Measurements from ENCODE around the gene MDFIC2. TPM values are rescaled to one million over a fixed set of nuclear protein-coding genes. Genes with fewer than 3 reads are reported as not detected.

The MDFIC2 gene
- polyA plus RNA-seq, 1 experiment, result not detected

DNA sequence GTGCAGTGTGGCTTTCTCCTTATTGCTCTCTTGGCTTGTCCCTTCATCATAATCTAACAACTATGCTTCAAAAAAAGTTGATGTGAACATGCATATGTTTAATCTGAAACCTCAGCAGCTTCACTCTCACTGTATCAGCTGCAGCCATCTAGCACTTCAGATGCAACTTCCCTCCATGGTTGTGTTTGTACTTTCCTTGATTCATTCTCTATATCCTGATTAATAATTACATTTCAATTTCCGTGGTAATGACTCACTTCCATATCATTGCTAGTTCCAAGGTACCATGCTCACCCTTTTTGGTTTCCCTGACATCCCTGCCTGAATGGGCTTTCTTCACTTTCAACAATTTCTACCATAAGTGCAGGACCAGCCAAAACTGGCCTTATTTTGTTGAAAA is 51.2 kb downstream of the MDFIC2 start:
- TF ChIP-seq CTCF (IDR thresholded peaks at IDR 0.05; ENCODE audit: insufficient read depth, low read depth, low read length), result no peak
- no peaks in the 10 kb centered on the region for H3K36me3 ChIP-seq (ENCODE audit: control insufficient read depth, insufficient read depth, low read length)
- ChIA-PET POLR2A (no interaction called here), CTCF (interaction anchor here (0.6 kb wide), 1 partner anchor 288 kb away, joined by 3 read pairs; no protein-coding TSS in a partner anchor)
- no peak overlapping the region for H3K4me3 ChIP-seq (ENCODE audit: low read depth, low read length)
- DNase-seq (ENCODE audit: low read depth), result no peak
- H3K27me3 ChIP-seq (ENCODE audit: control insufficient read depth, insufficient read depth, low read length), result no peaks in the 10 kb centered on the region

GRCh38 chr3:70256566-70256965 is 55.9 kb downstream of the MDFIC2 start:
- Histone ChIP-seq H3K27me3 (ENCODE audit: control insufficient read depth, insufficient read depth, low read length) (no peaks in the 10 kb centered on the region), H3K36me3 (ENCODE audit: control insufficient read depth, insufficient read depth, low read length) (no peaks in the 10 kb centered on the region), H3K4me3 (ENCODE audit: low read depth, low read length) (no peak overlapping the region)
- CTCF ChIA-PET, result no interaction called here
- no peak for TF ChIP-seq CTCF (IDR thresholded peaks at IDR 0.05; ENCODE audit: insufficient read depth, low read depth, low read length)
- POLR2A ChIA-PET, result no interaction called here
- no peak for DNase-seq (ENCODE audit: low read depth)

DNA sequence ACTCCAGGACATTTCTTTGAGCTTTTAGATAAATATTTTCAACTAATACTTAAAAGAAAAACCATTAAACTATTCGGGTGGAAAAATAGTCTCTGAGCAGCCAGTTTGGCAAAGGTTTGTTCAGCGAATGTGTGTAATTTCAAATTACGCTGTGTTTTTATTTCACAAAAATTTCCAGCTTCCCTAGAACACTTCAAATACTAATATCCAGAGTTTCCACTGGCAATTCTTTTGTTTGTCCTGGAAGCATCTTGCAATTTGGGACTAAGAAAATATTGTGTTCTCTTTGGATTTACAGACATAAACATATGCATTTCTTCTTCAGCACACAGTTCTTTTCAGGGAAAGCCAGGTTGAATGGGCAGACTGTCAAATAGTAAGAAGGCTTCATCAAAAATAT is 61.9 kb downstream of the MDFIC2 start:
- no peak for DNase-seq (ENCODE audit: low read depth)
- no peak for TF ChIP-seq CTCF (IDR thresholded peaks at IDR 0.05; ENCODE audit: insufficient read depth, low read depth, low read length)
- POLR2A ChIA-PET, result no interaction called here
- H3K27me3 ChIP-seq (ENCODE audit: control insufficient read depth, insufficient read depth, low read length), result no peaks in the 10 kb centered on the region
- no peaks in the 10 kb centered on the region for H3K36me3 ChIP-seq (ENCODE audit: control insufficient read depth, insufficient read depth, low read length)
- no peak overlapping the region for H3K4me3 ChIP-seq (ENCODE audit: low read depth, low read length)
- CTCF ChIA-PET, result no interaction called here

- no peak overlapping the region for H3K4me3 ChIP-seq (ENCODE audit: low read depth, low read length)
- TF ChIP-seq CTCF (IDR thresholded peaks at IDR 0.05; ENCODE audit: insufficient read depth, low read depth, low read length), result no peak
- no peak for DNase-seq (ENCODE audit: low read depth)
- POLR2A ChIA-PET, result no interaction called here
- no peaks in the 10 kb centered on the region for H3K36me3 ChIP-seq (ENCODE audit: control insufficient read depth, insufficient read depth, low read length)
- CTCF ChIA-PET, result no interaction called here
- no peaks in the 10 kb centered on the region for H3K27me3 ChIP-seq (ENCODE audit: control insufficient read depth, insufficient read depth, low read length)
These were observed 62.8 kb downstream of the MDFIC2 start for GRCh38 chr3:70249509-70250160.

DNA sequence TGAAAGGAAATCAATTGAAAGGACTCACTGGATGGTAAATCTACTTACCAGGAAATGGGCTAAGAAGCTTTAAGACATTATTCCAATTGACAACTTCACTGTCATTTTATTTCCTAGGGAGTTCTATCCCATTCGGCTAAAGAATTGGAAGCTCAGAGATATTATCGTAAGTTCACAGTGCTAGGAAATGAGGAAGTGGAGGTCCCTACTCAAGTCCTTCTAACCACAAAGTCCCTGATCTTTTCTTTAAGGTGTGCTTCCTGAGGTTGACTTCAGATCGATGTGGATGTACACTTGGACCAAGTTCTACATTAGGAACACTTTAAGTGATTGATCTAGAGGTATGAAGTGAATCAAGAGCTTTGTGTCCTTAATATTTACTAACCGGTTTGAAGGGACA is 63.6 kb downstream of the MDFIC2 start:
- Histone ChIP-seq H3K36me3 (ENCODE audit: control insufficient read depth, insufficient read depth, low read length) (no peaks in the 10 kb centered on the region), H3K4me3 (ENCODE audit: low read depth, low read length) (no peak overlapping the region), H3K27me3 (ENCODE audit: control insufficient read depth, insufficient read depth, low read length) (no peaks in the 10 kb centered on the region)
- DNase-seq (ENCODE audit: low read depth), result no peak
- TF ChIP-seq CTCF (IDR thresholded peaks at IDR 0.05; ENCODE audit: insufficient read depth, low read depth, low read length), result no peak
- ChIA-PET POLR2A (no interaction called here), CTCF (no interaction called here)
